Activated T-helper 1 cell treated with anti-CD3 and anti-CD28 coated beads, Interleukin-12 subunit alpha, Interleukin-12 subunit beta, Interleukin-2, Interleukin-4 antibody, amounts not matched to agents 30 ng/mL and 10 ng/mL and 1 ng/mL, durations not matched to agents 14 hours and 24 hours and 36 hours (primary cell): ENCODE data around the gene HSFX1. TPM values are rescaled to one million over a fixed set of nuclear protein-coding genes. Genes with fewer than 3 reads are reported as not detected.

Experiments used
- total RNA-seq: library from RNA; stranded (reverse); gene quantifications from 2 replicates; pipeline ENCODE4 v1.2.3, GENCODE V29; 2022

Gene HSFX1
- total RNA-seq, 1 donor from 2014 or later = 0.49 TPM

Other genes starting within 250 kb of the HSFX1 start
- 31.4 and 35.5 TPM in 2 replicates for gene EOLA1, start 233.1 kb upstream of the HSFX1 start, total RNA-seq
- gene HSFX3, start 224.1 kb upstream of the HSFX1 start, total RNA-seq = not detected in 2 replicates
- not detected in 2 replicates for gene MAGEA9B, start 186.6 kb upstream of the HSFX1 start, total RNA-seq
- gene HSFX2, start 178.8 kb upstream of the HSFX1 start, total RNA-seq = 0.41 TPM in 1 of 2 replicates, not detected in the other
- gene TMEM185A, start 142.3 kb upstream of the HSFX1 start, total RNA-seq = 18.7 and 25.5 TPM in 2 replicates
- not detected in 2 replicates for gene MAGEA11, start 62.0 kb upstream of the HSFX1 start, total RNA-seq
- gene MAGEA9, start 7.9 kb downstream of the HSFX1 start, total RNA-seq = not detected in 2 replicates
- gene MAGEA8, start 107.1 kb downstream of the HSFX1 start, total RNA-seq = not detected in 2 replicates
- gene HSFX4, start 155.5 kb downstream of the HSFX1 start, total RNA-seq = not detected in 2 replicates
- 54.2 and 63.3 TPM in 2 replicates for gene EOLA2, start 164.4 kb downstream of the HSFX1 start, total RNA-seq